Measurements from ENCODE around the gene ZCCHC2. TPM values are rescaled to one million over a fixed set of nuclear protein-coding genes. Genes with fewer than 3 reads are reported as not detected.

ZCCHC2 gene
- total and polyA plus RNA-seq, 7 donors: 4.4 to 23.5 (median 14.4) TPM

DNA sequence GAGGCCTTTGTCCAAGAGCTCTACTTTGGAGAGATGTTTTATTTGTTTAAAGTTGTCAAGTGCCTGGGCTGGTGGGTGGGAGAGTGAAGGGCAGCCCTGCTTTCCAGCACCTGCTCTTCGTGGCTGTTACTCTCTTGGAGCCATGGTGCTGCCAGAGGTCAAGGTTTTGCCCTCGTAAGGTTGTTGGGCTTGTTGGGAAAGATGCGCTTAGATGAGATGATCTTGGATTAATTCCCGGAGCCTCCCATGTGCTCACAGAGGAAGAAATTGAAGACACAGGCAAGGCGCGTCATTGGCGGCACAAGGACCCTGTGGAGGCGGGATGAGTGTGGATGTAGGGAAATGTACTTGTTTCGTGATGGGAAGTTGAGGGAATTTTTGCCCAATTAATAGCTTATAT is 27.9 kb downstream of the ZCCHC2 start:
- intact Hi-C loops (cut with DNase I): no loop called here
- TF ChIP-seq POLR2A (IDR thresholded peaks at IDR 0.05) (no peak), EP300 (IDR thresholded peaks at IDR 0.05) (no peak), CTCF (IDR thresholded peaks at IDR 0.05) (no peak), POLR2AphosphoS5 (IDR thresholded peaks at IDR 0.05) (no peak)
- no peak for DNase-seq
- Histone ChIP-seq H3K9me3 (no peaks in the 10 kb centered on the region), H3K4me1 (no peaks in the 10 kb centered on the region), H3K27me3 (no peaks in the 10 kb centered on the region), H3K27ac (no peak overlapping the region), H3K36me3 (peaks cover 9 to 50% (median 20%) of the 10 kb centered on the region in 4 donors), H3K4me3 (no peak overlapping the region)
- WGBS, 2 donors: 85 to 87% methylated on average over 9 of the region's 9 CpGs

- Histone ChIP-seq H3K36me3 (peaks cover 9 to 51% (median 21%) of the 10 kb centered on the region in 4 donors), H3K27me3 (no peaks in the 10 kb centered on the region), H3K4me3 (no peak overlapping the region), H3K9me3 (no peaks in the 10 kb centered on the region), H3K4me1 (no peaks in the 10 kb centered on the region), H3K27ac (no peak overlapping the region)
- intact Hi-C loops (cut with DNase I): no loop called here
- no peak for TF ChIP-seq CTCF (IDR thresholded peaks at IDR 0.05)
- no peak for TF ChIP-seq POLR2AphosphoS5 (IDR thresholded peaks at IDR 0.05)
- TF ChIP-seq EP300 (IDR thresholded peaks at IDR 0.05): no peak
- no peak for TF ChIP-seq POLR2A (IDR thresholded peaks at IDR 0.05)
- WGBS, 2 donors: 94 to 98% methylated on average over 4 of the region's 4 CpGs
- no peak for DNase-seq
These were observed 29.2 kb downstream of the ZCCHC2 start for GRCh38 chr18:62551972-62552513.

DNA sequence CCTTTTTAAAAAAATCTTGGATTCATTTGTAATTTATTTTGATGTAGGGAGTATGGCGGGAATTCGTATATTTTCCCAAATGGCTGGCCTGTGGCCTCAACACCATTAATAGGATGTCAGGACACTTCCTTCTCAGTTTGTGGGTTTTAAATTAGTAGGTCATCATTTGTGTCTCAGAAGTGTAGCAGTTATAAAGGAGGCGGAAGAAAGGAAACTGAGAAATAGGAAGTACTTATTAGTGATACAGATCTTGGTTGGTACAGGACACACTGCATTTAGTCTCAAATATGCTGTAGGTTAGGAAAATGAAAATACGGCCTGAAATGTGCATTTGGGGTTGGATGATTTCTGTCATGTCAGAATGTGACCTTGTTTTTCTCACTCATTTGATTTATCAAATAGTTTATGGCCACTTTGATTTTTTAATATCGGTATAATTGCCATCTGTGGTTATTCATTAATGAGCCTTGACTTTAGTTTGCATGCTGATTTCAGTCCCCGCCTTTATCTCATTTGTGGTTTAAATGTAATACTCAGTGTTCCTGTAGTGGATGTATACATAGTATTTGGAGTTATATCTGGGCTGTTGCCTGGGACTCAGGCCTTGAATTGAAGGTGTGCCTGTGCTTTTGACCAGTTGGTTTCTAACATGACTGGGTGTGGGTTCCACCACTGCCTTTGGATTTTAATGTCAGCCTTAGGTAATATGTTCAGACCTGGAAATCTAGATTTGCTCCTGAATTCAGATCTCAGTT is 31.4 kb downstream of the ZCCHC2 start:
- H3K9me3 ChIP-seq: no peaks in the 10 kb centered on the region
- WGBS, 2 donors: 77 to 78% methylated on average over 6 of the region's 6 CpGs

GRCh38 chr18:62555135-62555534 is 32.3 kb downstream of the ZCCHC2 start:
- TF ChIP-seq CTCF (IDR thresholded peaks at IDR 0.05) (no peak), POLR2AphosphoS5 (IDR thresholded peaks at IDR 0.05) (no peak), EP300 (IDR thresholded peaks at IDR 0.05) (no peak), POLR2A (IDR thresholded peaks at IDR 0.05) (no peak)
- Histone ChIP-seq H3K9me3 (no peaks in the 10 kb centered on the region), H3K36me3 (peaks cover 14 to 80% (median 23%) of the 10 kb centered on the region in 4 donors), H3K27me3 (no peaks in the 10 kb centered on the region), H3K27ac (no peak overlapping the region), H3K4me3 (no peak overlapping the region), H3K4me1 (no peaks in the 10 kb centered on the region)
- no peak for DNase-seq
- WGBS, 2 donors: 63 to 78% methylated on average over 3 of the region's 3 CpGs
- intact Hi-C loops (cut with DNase I): no loop called here

More for the DNA sequence above, 31.4 kb downstream of the ZCCHC2 start:
- no peak overlapping the region for H3K4me3 ChIP-seq
- H3K27ac ChIP-seq: no peak overlapping the region
- H3K36me3 ChIP-seq: peaks cover 10 to 73% (median 23%) of the 10 kb centered on the region in 4 donors
- no peak for DNase-seq
- H3K27me3 ChIP-seq: no peaks in the 10 kb centered on the region
- H3K4me1 ChIP-seq: no peaks in the 10 kb centered on the region
- TF ChIP-seq EP300 (IDR thresholded peaks at IDR 0.05) (no peak), POLR2AphosphoS5 (IDR thresholded peaks at IDR 0.05) (no peak), CTCF (IDR thresholded peaks at IDR 0.05) (no peak), POLR2A (IDR thresholded peaks at IDR 0.05) (no peak)
- intact Hi-C loops (cut with DNase I): no loop called here

Measured in sigmoid colon (tissue), 7 donors.